Stimulated activated naive CD8-positive, alpha-beta T cell treated with anti-CD3 and anti-CD28 coated beads, Interleukin-15, amount 100 ng/mL, for 72 hours (primary cell): ENCODE measurements around the gene SP140L.
"Not testable (repeated sequence)": the region's sequence is repeated elsewhere in the genome, so short reads cannot be mapped to it uniquely, and the experiment has no call there.

Source experiments
- ATAC-seq: fragments of 150-1000 bp; cut with Tn5 transposase; 2 replicates; pipeline ENCODE4 v1.10.0; 2021; ENCODE audit warnings: mild to moderate bottlenecking, moderate library complexity
- DNase-seq, 2 donors: peaks; one replicate each; pipeline ENCODE4 v3.0.0; 2021 to 2022
- H3K27ac Mint-ChIP-seq, 2 donors: one replicate each; pipeline ENCODE4 v1.8.0; 2022; ENCODE audit warnings: mild to moderate bottlenecking in 2 of 2, mixed read lengths in 2 of 2, moderate library complexity in 2 of 2
- H3K27me3 Mint-ChIP-seq: one replicate; pipeline ENCODE4 v1.8.0; 2022; ENCODE audit warnings: mixed read lengths
- H3K4me1 Mint-ChIP-seq: one replicate; pipeline ENCODE4 v1.8.0; 2022; ENCODE audit warnings: mild to moderate bottlenecking, mixed read lengths
- H3K4me3 Mint-ChIP-seq, 2 donors: one replicate each; pipeline ENCODE4 v1.8.0; 2022; ENCODE audit warnings: mild to moderate bottlenecking in 2 of 2, mixed read lengths in 2 of 2, moderate library complexity in 1 of 2
- H3K9me3 Mint-ChIP-seq, 2 donors: one replicate each; pipeline ENCODE4 v1.8.0; 2022; ENCODE audit warnings: mixed read lengths in 2 of 2

The SP140L gene

DNA sequence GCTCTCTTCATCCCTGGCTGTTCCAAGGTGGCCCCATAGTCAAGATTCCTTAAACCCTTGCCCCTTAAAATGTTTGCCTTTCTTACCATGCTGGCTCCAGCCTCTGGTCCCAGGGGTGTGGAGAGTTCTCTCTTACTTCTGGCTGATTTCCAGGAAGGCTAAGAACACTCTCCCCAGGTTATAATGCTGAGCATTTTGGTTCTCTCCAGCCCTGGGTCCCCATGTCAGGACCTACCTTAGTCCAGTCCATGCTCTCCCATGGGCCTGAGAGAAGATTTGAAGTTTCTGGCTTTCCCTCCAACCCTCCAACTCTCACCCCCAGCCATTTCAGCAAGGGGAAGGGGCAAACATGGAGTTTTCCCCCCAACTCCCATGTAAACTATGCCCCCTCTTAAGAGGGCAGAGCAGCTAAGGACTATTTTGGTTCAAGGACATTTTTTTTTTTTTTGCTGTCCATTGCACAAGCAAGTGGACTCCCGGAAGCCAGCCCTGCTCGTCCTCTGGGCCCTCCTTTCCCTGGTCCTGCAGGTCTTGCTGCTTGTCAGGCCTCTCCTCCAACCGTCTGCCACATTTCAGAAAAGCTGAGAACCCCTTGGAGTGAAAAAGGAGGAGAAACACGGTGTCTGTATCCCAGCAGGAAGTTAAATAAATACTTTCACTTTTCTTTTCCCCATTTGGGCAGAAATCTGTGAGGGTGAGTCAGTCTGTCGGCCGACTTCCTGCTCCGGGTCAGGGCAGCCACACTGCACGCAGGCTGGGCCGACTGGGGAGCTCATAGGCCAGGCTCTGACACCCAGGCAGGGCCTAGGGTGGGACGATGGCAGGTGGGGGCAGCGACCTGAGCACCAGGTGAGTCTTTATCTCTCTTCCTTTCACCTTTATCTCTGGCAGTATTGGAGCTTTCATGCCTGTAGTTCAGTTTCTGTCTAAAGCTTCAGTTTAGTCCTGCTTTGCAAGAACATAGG lies at the start of gene SP140L:
SP140L (plus strand) TSS at position 741 of the 965 bp plus-strand sequence; CDS start at position 818, 77 bp downstream.
- Mint-ChIP-seq H3K9me3 (peaks cover 12 to 16% of the 10 kb centered on the region in 2 donors), H3K4me3 (peak within 1 kb of the TSS; percentile 97), H3K27ac (peak within 1 kb of the TSS; percentile 99 to 100), H3K4me1 (peaks cover 87% of the 10 kb centered on the region), H3K27me3 (no peaks in the 10 kb centered on the region)
- ATAC-seq (peak; percentile 99), DNase-seq (peak; percentile 78 to 87)

- H3K27ac Mint-ChIP-seq, result no peak overlapping the region
- DNase-seq, result no peak
- no peak overlapping the region for H3K4me3 Mint-ChIP-seq
- no peak for ATAC-seq
- no peaks in the 10 kb centered on the region for H3K27me3 Mint-ChIP-seq
- peaks cover 6 to 15% of the 10 kb centered on the region in 2 donors for H3K9me3 Mint-ChIP-seq
- H3K4me1 Mint-ChIP-seq, result peaks cover 11% of the 10 kb centered on the region
Measured at GRCh38 chr2:230282936-230283335, 44.1 kb upstream of the SP140L start.

- Mint-ChIP-seq H3K4me3 (no peak overlapping the region), H3K27ac (no peak overlapping the region), H3K27me3 (no peaks in the 10 kb centered on the region), H3K4me1 (peaks cover 26% of the 10 kb centered on the region), H3K9me3 (peaks cover 7 to 9% of the 10 kb centered on the region in 2 donors)
- ATAC-seq (no peak), DNase-seq (no peak)
Measured at GRCh38 chr2:230286048-230286447, 40.9 kb upstream of the SP140L start.

GRCh38 chr2:230289311-230289710 lies 37.7 kb upstream of the SP140L start:
- H3K4me3 Mint-ChIP-seq, ATAC-seq, DNase-seq, H3K27ac Mint-ChIP-seq, H3K27me3 Mint-ChIP-seq, H3K9me3 Mint-ChIP-seq: not testable (repeated sequence)
- H3K4me1 Mint-ChIP-seq, result peaks cover 26% of the 10 kb centered on the region

DNA sequence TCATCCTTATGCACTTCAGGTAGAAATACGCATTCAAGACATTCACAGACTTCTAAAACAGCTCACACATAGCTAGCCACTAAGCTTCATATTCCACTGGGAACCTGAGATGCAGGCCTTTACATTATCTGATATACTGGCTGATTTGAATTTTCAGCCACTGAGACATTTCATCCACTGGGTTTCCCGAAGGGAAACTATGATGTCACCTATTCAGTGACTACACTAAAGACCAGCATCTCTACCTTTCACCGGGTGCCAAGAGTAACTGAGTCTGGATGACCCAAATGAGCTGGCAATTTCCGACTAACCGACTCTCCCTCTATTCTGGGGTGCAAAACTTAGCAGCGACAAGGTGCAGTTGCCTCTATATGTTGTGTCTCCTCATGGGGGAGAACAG lies 31.8 kb upstream of the SP140L start:
- Mint-ChIP-seq H3K4me1 (peaks cover 10% of the 10 kb centered on the region), H3K4me3 (no peak overlapping the region), H3K9me3 (peaks cover 5 to 21% of the 10 kb centered on the region in 2 donors), H3K27ac (no peak overlapping the region), H3K27me3 (no peaks in the 10 kb centered on the region)
- ATAC-seq (no peak), DNase-seq (no peak)

- Mint-ChIP-seq H3K4me1 (peaks cover 10% of the 10 kb centered on the region), H3K27ac (peak overlapping the region in 1 of 2 donors; percentile 72), H3K4me3 (no peak overlapping the region), H3K27me3 (no peaks in the 10 kb centered on the region), H3K9me3 (peaks cover 19 to 35% of the 10 kb centered on the region in 2 donors)
- ATAC-seq (peak; percentile 56), DNase-seq (no peak)
Measured at GRCh38 chr2:230296917-230297316, 30.1 kb upstream of the SP140L start.

DNA sequence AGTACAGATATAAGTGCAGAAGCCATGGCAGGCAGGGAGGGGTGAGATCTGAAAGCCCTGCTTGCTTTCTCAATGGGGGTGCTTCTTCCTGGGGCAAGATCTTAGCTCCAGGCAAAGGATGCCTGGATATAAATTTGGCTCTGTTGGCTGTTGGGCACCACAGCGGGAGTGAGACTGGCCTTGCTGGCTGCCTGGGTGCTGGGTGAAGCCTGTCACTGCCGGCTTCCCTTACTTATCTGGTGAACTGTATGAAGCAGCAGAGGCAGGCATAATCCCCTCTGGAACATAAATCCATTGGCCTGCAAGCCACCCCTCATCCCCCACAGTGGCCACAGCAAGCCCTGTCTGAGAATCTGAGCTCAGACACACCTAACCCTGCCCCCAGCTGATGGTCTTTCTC lies 27.4 kb upstream of the SP140L start:
- Mint-ChIP-seq H3K27ac (no peak overlapping the region), H3K4me3 (no peak overlapping the region), H3K27me3 (no peaks in the 10 kb centered on the region), H3K4me1 (peaks cover 10% of the 10 kb centered on the region), H3K9me3 (peaks cover 38 to 62% of the 10 kb centered on the region in 2 donors)
- ATAC-seq, result no peak
- no peak for DNase-seq

- Mint-ChIP-seq H3K9me3 (peaks cover 28 to 44% of the 10 kb centered on the region in 2 donors), H3K27ac (peak overlapping the region in 1 of 2 donors; percentile 71)
- peak; percentile 28 for ATAC-seq
Measured at GRCh38 chr2:230305416-230306275, 21.3 kb upstream of the SP140L start.

DNA sequence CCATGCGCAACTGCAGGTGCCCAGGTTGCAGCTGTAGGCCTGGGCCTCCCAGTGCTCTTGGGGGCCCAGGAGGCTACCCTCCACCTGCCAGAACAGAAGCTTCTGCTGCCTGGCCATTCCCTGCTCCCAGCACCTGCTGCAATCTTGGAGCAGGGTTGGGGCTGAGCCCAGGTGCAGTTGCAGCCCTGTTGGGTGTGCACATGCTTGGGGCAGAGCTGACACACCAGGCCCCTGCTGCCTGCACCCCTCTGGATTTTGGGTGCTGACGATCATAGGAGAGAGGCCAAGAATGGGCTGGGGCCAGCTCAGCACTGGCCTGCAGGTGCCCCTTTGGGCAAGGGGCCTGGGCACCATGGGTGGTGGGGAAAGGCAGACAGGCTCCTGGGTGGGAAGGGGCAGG lies 20.5 kb upstream of the SP140L start:
- ATAC-seq (peak; percentile 20), DNase-seq (no peak)
- H3K4me1 Mint-ChIP-seq, result peaks cover 17% of the 10 kb centered on the region
- H3K4me3 Mint-ChIP-seq, result no peak overlapping the region
- peak overlapping the region in 1 of 2 donors; percentile 54 for H3K27ac Mint-ChIP-seq
- H3K9me3 Mint-ChIP-seq, result peaks cover 22 to 39% of the 10 kb centered on the region in 2 donors
- H3K27me3 Mint-ChIP-seq, result no peaks in the 10 kb centered on the region

More at GRCh38 chr2:230305416-230306275, 21.3 kb upstream of the SP140L start:
- peaks cover 15% of the 10 kb centered on the region for H3K4me1 Mint-ChIP-seq
- DNase-seq, result no peak
- no peaks in the 10 kb centered on the region for H3K27me3 Mint-ChIP-seq
- no peak overlapping the region for H3K4me3 Mint-ChIP-seq

DNA sequence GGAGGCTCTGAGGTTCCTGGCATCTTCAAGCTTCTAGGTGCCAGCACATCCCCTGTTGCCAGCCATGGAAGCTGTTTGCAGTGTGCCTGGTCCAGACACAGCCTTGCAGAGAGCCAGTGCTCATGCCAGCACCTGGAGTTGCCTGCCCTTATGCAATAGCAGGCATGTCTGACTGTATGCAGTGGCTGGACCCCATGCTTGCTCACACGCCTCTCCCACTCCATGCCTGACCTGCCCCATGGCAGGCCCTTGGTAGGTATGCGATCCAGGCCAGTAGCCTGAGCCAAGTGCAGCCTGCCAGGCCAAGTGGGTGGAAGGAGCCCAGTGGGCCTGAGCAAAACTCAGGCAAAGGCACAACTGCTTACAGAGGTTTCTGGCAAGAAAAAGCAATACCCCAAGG lies 19.5 kb upstream of the SP140L start:
- ATAC-seq, result no peak
- H3K27me3 Mint-ChIP-seq, result no peaks in the 10 kb centered on the region
- peaks cover 16 to 29% of the 10 kb centered on the region in 2 donors for H3K9me3 Mint-ChIP-seq
- H3K4me1 Mint-ChIP-seq, result peaks cover 20% of the 10 kb centered on the region
- no peak overlapping the region for H3K4me3 Mint-ChIP-seq
- peak overlapping the region in 1 of 2 donors; percentile 48 for H3K27ac Mint-ChIP-seq
- no peak for DNase-seq

DNA sequence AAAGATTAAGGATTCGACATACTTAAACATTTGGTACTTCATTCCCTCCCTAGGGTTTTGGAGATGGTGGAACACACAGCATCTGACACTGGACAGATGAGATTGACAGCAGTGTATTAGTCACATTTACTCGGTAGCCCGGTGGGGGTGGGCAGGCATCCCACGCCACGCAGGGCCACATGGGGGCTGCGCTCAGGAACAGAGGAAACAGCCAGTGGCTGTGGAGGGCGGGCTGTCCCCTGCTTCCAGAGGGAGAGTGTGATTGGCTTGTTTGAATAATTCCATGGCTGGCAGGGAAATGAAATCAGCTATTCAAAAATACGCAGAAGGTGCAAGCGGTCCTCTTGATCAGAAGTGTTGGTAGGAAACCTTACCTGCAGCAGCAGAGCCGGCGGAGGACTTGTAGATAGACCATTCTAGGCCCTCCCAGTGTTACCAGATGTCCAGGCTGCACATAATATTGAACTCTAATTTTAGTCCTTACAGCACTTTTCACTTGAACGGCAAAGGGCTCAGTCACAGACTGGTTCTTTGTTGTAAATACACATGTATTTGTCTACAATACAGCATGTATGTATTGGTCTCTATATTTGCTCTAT lies 18.5 kb upstream of the SP140L start:
- peaks cover 7 to 19% of the 10 kb centered on the region in 2 donors for H3K9me3 Mint-ChIP-seq
- no peak overlapping the region for H3K4me3 Mint-ChIP-seq
- no peak overlapping the region for H3K27ac Mint-ChIP-seq
- no peak for DNase-seq
- H3K27me3 Mint-ChIP-seq, result no peaks in the 10 kb centered on the region
- peaks cover 20% of the 10 kb centered on the region for H3K4me1 Mint-ChIP-seq
- no peak for ATAC-seq

DNA sequence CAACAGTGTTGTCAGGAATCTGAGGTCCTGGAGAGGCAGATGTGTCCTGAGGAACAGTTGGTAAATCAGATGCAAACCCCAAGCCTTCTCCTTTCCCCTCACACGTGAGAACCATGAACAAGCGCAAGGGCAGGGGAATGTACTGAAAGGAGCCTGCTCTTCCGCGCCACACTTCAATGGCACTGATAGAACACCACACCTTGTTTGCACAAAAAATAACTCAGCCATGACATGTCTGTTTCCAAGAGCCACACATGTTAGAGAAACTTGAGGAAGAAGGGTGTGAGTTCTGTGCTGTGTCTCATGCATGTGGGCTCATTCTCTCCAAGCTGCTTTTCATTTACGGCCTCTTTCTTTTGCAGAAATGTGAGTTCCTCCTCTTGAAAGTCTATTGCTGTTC lies 16.2 kb upstream of the SP140L start:
- not testable (repeated sequence) for H3K27ac Mint-ChIP-seq, H3K4me3 Mint-ChIP-seq, DNase-seq, ATAC-seq, H3K9me3 Mint-ChIP-seq, H3K27me3 Mint-ChIP-seq
- peaks cover 20% of the 10 kb centered on the region for H3K4me1 Mint-ChIP-seq

DNA sequence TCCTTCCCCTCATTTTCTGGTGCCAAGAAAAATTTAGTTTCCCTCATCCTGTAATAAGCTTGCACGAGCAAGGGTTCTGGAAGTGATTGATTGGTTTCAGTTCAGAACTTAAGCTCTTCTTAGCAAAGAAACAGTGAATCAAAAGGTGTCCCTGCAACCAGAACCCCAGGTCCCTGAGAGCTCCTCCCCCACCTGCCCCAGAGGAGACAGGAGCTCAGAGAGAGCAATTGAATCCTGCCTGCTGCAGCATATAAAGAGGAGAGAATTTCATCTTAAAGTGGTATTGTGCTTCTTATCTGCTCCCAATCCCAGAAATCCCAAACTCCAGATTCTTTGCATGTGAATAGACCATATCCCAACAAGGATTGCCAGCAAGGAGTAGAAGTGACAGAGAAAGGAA lies 15.4 kb upstream of the SP140L start:
- peaks cover 20% of the 10 kb centered on the region for H3K4me1 Mint-ChIP-seq
- H3K9me3 Mint-ChIP-seq, DNase-seq, H3K4me3 Mint-ChIP-seq, ATAC-seq, H3K27ac Mint-ChIP-seq, H3K27me3 Mint-ChIP-seq: not testable (repeated sequence)

DNA sequence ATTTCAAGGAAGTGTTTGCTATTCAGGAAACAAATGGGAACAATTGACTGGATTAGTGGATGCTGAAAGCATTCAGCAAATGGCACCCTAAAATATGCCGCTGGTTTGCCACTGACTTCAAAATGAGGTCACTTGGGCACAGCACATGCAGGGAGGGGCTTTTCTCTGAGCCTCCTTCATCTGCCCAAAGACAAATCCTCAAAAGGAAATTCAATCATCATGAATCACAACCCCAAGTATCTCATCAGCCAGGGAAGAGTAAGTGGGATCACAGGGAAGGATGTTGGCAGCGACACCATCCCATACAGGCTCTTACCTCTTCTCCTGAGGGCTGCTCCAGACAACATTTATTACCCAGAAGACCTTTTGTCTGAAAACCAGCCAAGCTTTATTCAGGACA lies 14.4 kb upstream of the SP140L start:
- Mint-ChIP-seq H3K9me3 (peaks cover 0 to 7% of the 10 kb centered on the region in 2 donors), H3K4me1 (peaks cover 26% of the 10 kb centered on the region), H3K4me3 (no peak overlapping the region), H3K27ac (no peak overlapping the region), H3K27me3 (no peaks in the 10 kb centered on the region)
- DNase-seq, result no peak
- no peak for ATAC-seq

GRCh38 chr2:230317366-230317765 lies 9.6 kb upstream of the SP140L start:
- H3K27me3 Mint-ChIP-seq, result no peaks in the 10 kb centered on the region
- H3K9me3 Mint-ChIP-seq, result peaks cover 6 to 9% of the 10 kb centered on the region in 2 donors
- H3K4me1 Mint-ChIP-seq, result peaks cover 48% of the 10 kb centered on the region
- no peak for ATAC-seq
- no peak for DNase-seq
- H3K4me3 Mint-ChIP-seq, result no peak overlapping the region
- no peak overlapping the region for H3K27ac Mint-ChIP-seq
